ENCODE data around the gene ZNF587. TPM values are rescaled to one million over a fixed set of nuclear protein-coding genes. Genes with fewer than 3 reads are reported as not detected.

Gene ZNF587
- total and polyA plus RNA-seq, 2 of the 13 experiments (the other 11 are each of a cell fraction or from before 2014, with no cell fraction given): 8.7 to 17.5 TPM

DNA sequence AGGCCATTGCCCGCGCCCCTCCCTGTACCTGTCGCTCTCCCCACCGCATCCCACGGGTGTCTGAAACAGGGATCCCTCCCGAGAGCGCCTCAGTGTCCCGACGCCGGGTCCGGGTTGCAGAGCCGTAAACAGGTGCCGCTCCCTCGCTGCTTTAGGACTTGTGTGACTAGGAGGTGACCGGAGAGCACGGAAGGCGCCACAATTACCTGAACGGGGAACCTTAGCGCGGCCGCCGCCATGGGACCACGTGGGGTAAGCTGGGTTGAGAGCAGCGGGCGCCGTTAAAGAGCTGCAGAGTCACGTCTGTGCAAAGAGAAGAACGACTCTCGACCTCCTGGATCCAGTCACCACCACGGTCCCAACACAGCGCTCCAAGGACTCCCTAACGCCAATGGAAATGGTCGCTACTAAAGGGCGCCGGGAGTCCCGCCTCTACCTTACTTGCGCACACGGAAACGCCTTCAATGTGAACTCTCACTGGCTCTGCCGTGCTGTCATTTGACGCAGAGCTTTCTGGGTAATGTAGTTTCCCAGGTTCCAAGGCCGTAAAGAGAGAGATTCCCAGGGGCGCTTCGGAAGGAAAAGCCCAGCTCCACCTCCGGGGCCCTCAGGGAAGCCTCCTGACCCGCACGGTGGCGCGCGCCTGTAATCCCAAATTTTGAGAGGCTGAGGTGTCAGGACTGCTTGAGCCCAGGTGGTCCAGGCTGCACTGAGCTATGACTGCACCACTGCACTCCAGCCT, 35.0 kb upstream of the ZNF587 start, which contains the start of gene ZNF552 (continued):
- TF ChIP-seq, protein P1, sequence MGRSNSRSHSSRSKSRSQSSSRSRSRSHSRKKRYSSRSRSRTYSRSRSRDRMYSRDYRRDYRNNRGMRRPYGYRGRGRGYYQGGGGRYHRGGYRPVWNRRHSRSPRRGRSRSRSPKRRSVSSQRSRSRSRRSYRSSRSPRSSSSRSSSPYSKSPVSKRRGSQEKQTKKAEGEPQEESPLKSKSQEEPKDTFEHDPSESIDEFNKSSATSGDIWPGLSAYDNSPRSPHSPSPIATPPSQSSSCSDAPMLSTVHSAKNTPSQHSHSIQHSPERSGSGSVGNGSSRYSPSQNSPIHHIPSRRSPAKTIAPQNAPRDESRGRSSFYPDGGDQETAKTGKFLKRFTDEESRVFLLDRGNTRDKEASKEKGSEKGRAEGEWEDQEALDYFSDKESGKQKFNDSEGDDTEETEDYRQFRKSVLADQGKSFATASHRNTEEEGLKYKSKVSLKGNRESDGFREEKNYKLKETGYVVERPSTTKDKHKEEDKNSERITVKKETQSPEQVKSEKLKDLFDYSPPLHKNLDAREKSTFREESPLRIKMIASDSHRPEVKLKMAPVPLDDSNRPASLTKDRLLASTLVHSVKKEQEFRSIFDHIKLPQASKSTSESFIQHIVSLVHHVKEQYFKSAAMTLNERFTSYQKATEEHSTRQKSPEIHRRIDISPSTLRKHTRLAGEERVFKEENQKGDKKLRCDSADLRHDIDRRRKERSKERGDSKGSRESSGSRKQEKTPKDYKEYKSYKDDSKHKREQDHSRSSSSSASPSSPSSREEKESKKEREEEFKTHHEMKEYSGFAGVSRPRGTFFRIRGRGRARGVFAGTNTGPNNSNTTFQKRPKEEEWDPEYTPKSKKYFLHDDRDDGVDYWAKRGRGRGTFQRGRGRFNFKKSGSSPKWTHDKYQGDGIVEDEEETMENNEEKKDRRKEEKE (IDR thresholded peaks at IDR 0.05): no peak
- TF ChIP-seq GATAD2A (CRISPR knock-in tag; IDR thresholded peaks at IDR 0.05): peak; percentile 28; the same call in 1 of the 2 replicates
- no peak for TF ChIP-seq SP140L (CRISPR knock-in tag; IDR thresholded peaks at IDR 0.05; ENCODE audit: borderline replicate concordance)
- TF ChIP-seq, protein P2, sequence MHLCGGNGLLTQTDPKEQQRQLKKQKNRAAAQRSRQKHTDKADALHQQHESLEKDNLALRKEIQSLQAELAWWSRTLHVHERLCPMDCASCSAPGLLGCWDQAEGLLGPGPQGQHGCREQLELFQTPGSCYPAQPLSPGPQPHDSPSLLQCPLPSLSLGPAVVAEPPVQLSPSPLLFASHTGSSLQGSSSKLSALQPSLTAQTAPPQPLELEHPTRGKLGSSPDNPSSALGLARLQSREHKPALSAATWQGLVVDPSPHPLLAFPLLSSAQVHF (CRISPR knock-in tag; IDR thresholded peaks at IDR 0.05): no peak
- peak; percentile 69 for TF ChIP-seq SMAD3 (CRISPR knock-in tag; IDR thresholded peaks at IDR 0.05)
- peak; percentile 81 for TF ChIP-seq SUZ12 (IDR thresholded peaks at IDR 0.05; ENCODE audit: low read depth, low read length)
- no peak for TF ChIP-seq KLF15 (CRISPR knock-in tag; IDR thresholded peaks at IDR 0.05; ENCODE audit: borderline replicate concordance)
- TF ChIP-seq CHCHD3 (CRISPR knock-in tag; IDR thresholded peaks at IDR 0.05): no peak
- no peak for TF ChIP-seq SKI (IDR thresholded peaks at IDR 0.05; ENCODE audit: partially characterized antibody)
- no peak for TF ChIP-seq MTA3 (CRISPR knock-in tag; IDR thresholded peaks at IDR 0.05)
- TF ChIP-seq, protein P3, sequence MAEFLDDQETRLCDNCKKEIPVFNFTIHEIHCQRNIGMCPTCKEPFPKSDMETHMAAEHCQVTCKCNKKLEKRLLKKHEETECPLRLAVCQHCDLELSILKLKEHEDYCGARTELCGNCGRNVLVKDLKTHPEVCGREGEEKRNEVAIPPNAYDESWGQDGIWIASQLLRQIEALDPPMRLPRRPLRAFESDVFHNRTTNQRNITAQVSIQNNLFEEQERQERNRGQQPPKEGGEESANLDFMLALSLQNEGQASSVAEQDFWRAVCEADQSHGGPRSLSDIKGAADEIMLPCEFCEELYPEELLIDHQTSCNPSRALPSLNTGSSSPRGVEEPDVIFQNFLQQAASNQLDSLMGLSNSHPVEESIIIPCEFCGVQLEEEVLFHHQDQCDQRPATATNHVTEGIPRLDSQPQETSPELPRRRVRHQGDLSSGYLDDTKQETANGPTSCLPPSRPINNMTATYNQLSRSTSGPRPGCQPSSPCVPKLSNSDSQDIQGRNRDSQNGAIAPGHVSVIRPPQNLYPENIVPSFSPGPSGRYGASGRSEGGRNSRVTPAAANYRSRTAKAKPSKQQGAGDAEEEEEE (CRISPR knock-in tag; IDR thresholded peaks at IDR 0.05; ENCODE audit: borderline replicate concordance): 0 out of 2 replicates have a peak, but pooled peaks have one; percentile 78
- TF ChIP-seq NR2F2 (IDR thresholded peaks at IDR 0.05; ENCODE audit: borderline replicate concordance, low read depth): no peak
- no peak for TF ChIP-seq HNRNPK (IDR thresholded peaks at IDR 0.05; ENCODE audit: low read depth, low read length, poor library complexity, severe bottlenecking)
- TF ChIP-seq, protein P4, sequence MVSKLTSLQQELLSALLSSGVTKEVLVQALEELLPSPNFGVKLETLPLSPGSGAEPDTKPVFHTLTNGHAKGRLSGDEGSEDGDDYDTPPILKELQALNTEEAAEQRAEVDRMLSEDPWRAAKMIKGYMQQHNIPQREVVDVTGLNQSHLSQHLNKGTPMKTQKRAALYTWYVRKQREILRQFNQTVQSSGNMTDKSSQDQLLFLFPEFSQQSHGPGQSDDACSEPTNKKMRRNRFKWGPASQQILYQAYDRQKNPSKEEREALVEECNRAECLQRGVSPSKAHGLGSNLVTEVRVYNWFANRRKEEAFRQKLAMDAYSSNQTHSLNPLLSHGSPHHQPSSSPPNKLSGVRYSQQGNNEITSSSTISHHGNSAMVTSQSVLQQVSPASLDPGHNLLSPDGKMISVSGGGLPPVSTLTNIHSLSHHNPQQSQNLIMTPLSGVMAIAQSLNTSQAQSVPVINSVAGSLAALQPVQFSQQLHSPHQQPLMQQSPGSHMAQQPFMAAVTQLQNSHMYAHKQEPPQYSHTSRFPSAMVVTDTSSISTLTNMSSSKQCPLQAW (CRISPR knock-in tag; IDR thresholded peaks at IDR 0.05): peak; percentile 84
- TF ChIP-seq POLR2AphosphoS2 (IDR thresholded peaks at IDR 0.05; ENCODE audit: low read depth, low read length): no peak
- TF ChIP-seq ZKSCAN8 (CRISPR knock-in tag; IDR thresholded peaks at IDR 0.05; ENCODE audit: borderline replicate concordance): peak; percentile 35; the same call in 1 of the 2 replicates
